ENCODE results near the gene NRCAM. TPM values are rescaled to one million over a fixed set of nuclear protein-coding genes. Genes with fewer than 3 reads are reported as not detected.

NRCAM gene
- total RNA-seq, 1 donor from 2014 or later, result 11.0 TPM

DNA sequence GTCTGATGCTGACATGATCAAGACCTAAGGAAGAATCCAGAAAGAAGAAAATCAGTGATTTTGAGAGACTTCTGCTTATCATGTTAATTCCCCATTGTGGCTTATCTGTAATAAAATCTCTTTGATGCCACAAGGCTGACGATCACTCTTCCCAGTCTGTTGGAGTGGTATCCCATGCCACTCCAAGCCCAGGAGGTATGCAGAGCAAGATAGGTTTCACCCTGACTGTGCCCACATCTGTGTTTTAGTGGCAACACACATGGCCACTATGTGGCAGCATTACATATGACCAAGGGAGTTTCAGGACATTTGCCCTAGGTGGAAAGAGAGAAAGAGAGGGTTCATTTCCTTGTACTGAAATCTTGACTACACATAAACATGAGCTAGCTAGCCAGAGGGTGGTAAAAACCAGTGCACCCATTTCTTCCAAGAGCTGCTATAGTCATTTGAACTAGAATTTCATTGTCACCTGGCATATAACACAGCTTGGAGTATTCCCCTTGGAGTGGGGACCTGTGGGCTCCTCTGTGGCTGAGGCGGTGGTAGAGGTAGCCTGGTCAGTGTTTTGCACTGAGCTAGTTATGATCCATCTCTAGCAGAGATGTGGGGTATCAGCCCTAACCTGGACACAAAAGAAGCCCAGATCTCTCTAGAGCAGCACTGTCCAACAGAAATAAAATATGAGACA lies 346.9 kb downstream of the NRCAM start:
- DNase-seq (ENCODE audit: low read depth), result no peak
- H3K4me3 ChIP-seq (ENCODE audit: low read depth, low read length), result no peak overlapping the region
- peak; percentile 68 for TF ChIP-seq CTCF (conservative IDR thresholded peaks at IDR 0.05; ENCODE audit: low read depth, low read length)

- no peak overlapping the region for H3K4me3 ChIP-seq (ENCODE audit: low read depth, low read length)
- no peak for DNase-seq (ENCODE audit: low read depth)
- TF ChIP-seq CTCF (conservative IDR thresholded peaks at IDR 0.05; ENCODE audit: low read depth, low read length), result no peak
Measured at GRCh38 chr7:108108131-108108530, 348.1 kb downstream of the NRCAM start.

DNA sequence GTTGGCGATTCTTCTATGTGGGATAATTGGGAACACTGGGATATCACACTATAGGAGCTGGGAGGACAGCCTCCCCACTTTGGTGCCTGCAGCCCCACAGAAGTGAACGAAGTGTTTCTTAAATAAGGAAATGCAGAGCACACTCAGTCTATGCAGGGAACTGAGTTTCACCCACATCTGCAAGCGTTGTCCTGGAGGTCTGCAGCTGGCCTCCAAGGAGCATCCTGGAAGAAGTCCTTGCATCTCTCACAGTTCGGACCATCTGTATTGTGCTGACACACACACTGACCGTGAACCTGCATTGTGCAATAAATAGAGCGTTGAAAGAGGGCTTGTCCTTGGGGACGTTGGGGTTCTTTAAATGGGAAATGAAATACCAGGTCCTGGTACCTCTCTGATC lies 351.9 kb downstream of the NRCAM start:
- no peak overlapping the region for H3K4me3 ChIP-seq (ENCODE audit: low read depth, low read length)
- no peak for TF ChIP-seq CTCF (conservative IDR thresholded peaks at IDR 0.05; ENCODE audit: low read depth, low read length)
- DNase-seq (ENCODE audit: low read depth), result no peak

DNA sequence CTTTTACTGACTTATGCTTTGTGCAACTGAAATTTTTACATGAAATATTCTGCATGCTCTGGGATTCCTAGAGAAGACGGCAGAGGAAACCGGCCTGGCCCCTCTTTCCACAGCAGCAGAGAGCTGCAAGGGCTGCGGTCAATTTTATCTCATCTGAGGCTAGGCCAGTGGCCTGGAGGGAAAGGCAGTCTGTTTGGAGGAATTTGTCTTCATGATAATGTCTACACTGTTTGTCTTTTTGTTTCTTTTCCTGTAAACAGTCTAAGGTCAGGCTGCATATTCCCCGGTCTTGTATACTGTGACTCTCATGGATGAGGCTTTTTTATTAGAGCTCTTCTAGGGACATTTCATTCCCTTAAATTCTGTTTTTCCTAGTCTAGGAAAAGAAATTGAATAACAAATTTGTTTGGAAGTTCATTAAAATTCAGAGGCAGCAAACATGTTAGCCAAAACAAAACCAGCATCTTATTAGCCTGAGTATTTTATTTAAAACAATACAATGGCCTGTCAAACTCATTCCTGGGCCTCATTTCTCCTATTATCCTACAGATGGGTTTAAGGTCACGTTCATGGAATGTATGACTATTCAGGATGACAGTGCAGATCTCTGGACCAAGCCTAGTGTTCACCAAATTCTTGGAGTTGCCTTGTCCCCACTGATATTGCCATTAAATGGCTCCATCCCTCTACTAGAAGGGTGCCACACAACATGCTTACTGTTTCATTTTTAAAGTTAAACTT lies 352.5 kb downstream of the NRCAM start:
- no peak overlapping the region for H3K4me3 ChIP-seq (ENCODE audit: low read depth, low read length)
- DNase-seq (ENCODE audit: low read depth), result no peak
- TF ChIP-seq CTCF (conservative IDR thresholded peaks at IDR 0.05; ENCODE audit: low read depth, low read length), result no peak

- H3K4me3 ChIP-seq (ENCODE audit: low read depth, low read length), result no peak overlapping the region
- no peak for TF ChIP-seq CTCF (conservative IDR thresholded peaks at IDR 0.05; ENCODE audit: low read depth, low read length)
- no peak for DNase-seq (ENCODE audit: low read depth)
Measured at GRCh38 chr7:108102671-108103312, 353.4 kb downstream of the NRCAM start.

DNA sequence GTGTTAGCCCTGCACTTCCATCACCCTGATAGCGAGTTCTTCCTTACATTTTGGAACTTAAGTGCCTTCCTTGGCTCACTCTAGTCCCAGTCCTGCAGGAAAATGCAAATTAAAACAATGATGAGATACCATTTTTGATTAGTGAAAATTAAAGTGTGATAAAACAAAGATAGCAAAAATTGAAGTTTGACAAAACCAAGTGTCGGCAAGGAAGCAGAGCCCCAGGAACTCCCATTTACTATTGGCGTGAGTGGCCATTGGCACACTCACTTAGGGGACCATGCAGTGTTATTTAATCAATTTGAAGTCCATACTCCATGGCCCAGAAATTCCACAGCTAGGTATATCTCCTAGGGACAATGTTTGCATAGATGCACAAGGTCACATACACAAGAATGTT lies 354.5 kb downstream of the NRCAM start:
- DNase-seq (ENCODE audit: low read depth), result no peak
- TF ChIP-seq CTCF (conservative IDR thresholded peaks at IDR 0.05; ENCODE audit: low read depth, low read length), result no peak
- H3K4me3 ChIP-seq (ENCODE audit: low read depth, low read length), result no peak overlapping the region

Measured in epithelial cell of proximal tubule (primary cell).